K562 (cell line): ENCODE results near the gene CD2.

ENCODE experiments used
- FOXM1 ChIP-seq, 2 experiments: fragments of 450-650 bp in 1 of 2; sonication (generic) in 1 of 2; formaldehyde crosslinking in 1 of 2; IDR thresholded peaks; 2 replicates each; pipeline versions ENCODE4 v1.6.1 to v1.9.0; 2017 to 2022; ENCODE audit warnings: low read depth in 2 of 2, mild to moderate bottlenecking in 2 of 2, missing genetic modification reagents in 1 of 2, moderate library complexity in 1 of 2
- HMG20A ChIP-seq: fragments of 450-650 bp; formaldehyde crosslinking; conservative IDR thresholded peaks from 2 replicates; pipeline ENCODE4 v1.4.0; 2020; ENCODE audit warnings: mild to moderate bottlenecking, mixed read lengths
- JUNB ChIP-seq: fragments of 450-650 bp; formaldehyde crosslinking; conservative IDR thresholded peaks from 2 replicates; pipeline ENCODE4 v1.4.0; 2020; ENCODE audit warnings: mild to moderate bottlenecking
- NFIC ChIP-seq: fragments of 450-650 bp; IDR thresholded peaks from 2 replicates; pipeline ENCODE4 v1.6.1; 2017; ENCODE audit warnings: mild to moderate bottlenecking, inconsistent platforms
- NFRKB ChIP-seq: fragments of 450-650 bp; IDR thresholded peaks from 2 replicates; pipeline ENCODE4 v1.6.1; 2016; ENCODE audit warnings: low read depth
- RBM17 ChIP-seq: fragments of 200-400 bp; formaldehyde crosslinking; IDR thresholded peaks from 2 replicates; pipeline ENCODE4 v1.6.1; 2017; ENCODE audit warnings: low read depth, mild to moderate bottlenecking, low read length, borderline replicate concordance
- SIX5 ChIP-seq, 2 experiments: IDR thresholded peaks; 2 replicates each; pipeline ENCODE4 v1.6.1; 2011; ENCODE audit warnings: low read length in 2 of 2, borderline replicate concordance in 1 of 2, low read depth in 1 of 2, mild to moderate bottlenecking in 1 of 2, moderate library complexity in 1 of 2; ENCODE audit not compliant: insufficient read depth in 1 of 2
- SMARCA4 ChIP-seq: fragments of 450-650 bp; IDR thresholded peaks from 2 replicates; pipeline ENCODE4 v1.6.1; 2016
- ZNF217 ChIP-seq: sonication (generic); formaldehyde crosslinking; IDR thresholded peaks from 2 replicates; pipeline ENCODE4 v1.8.0; 2022; ENCODE audit warnings: mild to moderate bottlenecking, missing genetic modification reagents
- ZNF561 ChIP-seq: fragments of 450-650 bp; formaldehyde crosslinking; conservative IDR thresholded peaks from 2 replicates; pipeline ENCODE4 v1.4.0; 2020; ENCODE audit warnings: mild to moderate bottlenecking, moderate library complexity
- TF ChIP-seq, protein P1 (sequence below): sonication (generic); formaldehyde crosslinking; IDR thresholded peaks from 2 replicates; pipeline ENCODE4 v1.8.1; 2022; ENCODE audit warnings: missing genetic modification reagents
- TF ChIP-seq, protein P2 (sequence below): fragments of 250-450 bp; sonication (Bioruptor Pico); IDR thresholded peaks from 2 replicates; pipeline ENCODE4 v1.5.0; 2021
- TF ChIP-seq, protein P3 (sequence below): IDR thresholded peaks from 3 replicates; pipeline ENCODE4 v1.6.1; 2011; ENCODE audit warnings: borderline replicate concordance, mild to moderate bottlenecking, moderate library complexity; ENCODE audit not compliant: insufficient read length; ENCODE audit errors: extremely low read depth

DNA sequence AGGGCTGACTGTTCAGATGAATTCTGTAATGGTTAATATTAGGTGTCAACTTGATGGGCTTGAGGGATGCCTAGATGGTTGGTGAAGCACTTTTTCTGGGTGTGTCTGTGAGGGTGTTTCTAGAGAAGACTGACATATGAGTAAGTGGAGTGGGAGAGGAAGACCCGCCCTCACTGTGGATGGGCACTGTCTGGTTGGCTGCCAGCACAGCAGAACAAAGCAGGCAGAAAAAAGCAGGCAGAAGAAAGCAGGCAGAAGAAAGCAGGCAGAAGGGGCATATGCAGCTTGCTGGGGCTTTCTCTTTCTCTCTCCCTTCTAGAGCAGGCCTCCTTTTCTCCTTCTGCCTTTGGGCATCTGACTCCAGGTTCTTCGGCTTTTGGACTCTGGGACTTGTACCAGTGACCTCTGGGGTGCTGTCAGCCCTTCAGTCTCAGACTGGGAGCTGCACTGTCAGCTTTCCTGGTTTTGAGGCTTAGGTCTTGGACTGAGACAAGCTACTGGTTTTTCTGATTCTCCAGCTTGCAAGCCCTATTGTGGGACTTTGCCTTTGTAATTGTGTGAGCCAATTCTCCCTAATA lies 42.9 kb upstream of the CD2 start:
- TF ChIP-seq NFIC (no peak), RBM17 (no peak), NFRKB (no peak), JUNB (CRISPR knock-in tag) (no peak), ZNF561 (CRISPR knock-in tag) (no peak), SMARCA4 (no peak), FOXM1 (IDR thresholded peaks at IDR 0.05; ENCODE audit: low read depth) (no peak), FOXM1 (CRISPR knock-in tag; IDR thresholded peaks at IDR 0.05; ENCODE audit: low read depth) (no peak), HMG20A (CRISPR knock-in tag) (no peak), ZNF217 (CRISPR knock-in tag) (no peak), SIX5 (IDR thresholded peaks at IDR 0.05; ENCODE audit: borderline replicate concordance in 1 of 2, insufficient read depth in 1 of 2, low read depth in 1 of 2, low read length in 2 of 2) (no peak)
- TF ChIP-seq, protein P1, sequence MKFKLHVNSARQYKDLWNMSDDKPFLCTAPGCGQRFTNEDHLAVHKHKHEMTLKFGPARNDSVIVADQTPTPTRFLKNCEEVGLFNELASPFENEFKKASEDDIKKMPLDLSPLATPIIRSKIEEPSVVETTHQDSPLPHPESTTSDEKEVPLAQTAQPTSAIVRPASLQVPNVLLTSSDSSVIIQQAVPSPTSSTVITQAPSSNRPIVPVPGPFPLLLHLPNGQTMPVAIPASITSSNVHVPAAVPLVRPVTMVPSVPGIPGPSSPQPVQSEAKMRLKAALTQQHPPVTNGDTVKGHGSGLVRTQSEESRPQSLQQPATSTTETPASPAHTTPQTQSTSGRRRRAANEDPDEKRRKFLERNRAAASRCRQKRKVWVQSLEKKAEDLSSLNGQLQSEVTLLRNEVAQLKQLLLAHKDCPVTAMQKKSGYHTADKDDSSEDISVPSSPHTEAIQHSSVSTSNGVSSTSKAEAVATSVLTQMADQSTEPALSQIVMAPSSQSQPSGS (CRISPR knock-in tag): no peak
- TF ChIP-seq, protein P2, sequence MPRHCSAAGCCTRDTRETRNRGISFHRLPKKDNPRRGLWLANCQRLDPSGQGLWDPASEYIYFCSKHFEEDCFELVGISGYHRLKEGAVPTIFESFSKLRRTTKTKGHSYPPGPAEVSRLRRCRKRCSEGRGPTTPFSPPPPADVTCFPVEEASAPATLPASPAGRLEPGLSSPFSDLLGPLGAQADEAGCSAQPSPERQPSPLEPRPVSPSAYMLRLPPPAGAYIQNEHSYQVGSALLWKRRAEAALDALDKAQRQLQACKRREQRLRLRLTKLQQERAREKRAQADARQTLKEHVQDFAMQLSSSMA (CRISPR knock-in tag): no peak
- TF ChIP-seq, protein P3, sequence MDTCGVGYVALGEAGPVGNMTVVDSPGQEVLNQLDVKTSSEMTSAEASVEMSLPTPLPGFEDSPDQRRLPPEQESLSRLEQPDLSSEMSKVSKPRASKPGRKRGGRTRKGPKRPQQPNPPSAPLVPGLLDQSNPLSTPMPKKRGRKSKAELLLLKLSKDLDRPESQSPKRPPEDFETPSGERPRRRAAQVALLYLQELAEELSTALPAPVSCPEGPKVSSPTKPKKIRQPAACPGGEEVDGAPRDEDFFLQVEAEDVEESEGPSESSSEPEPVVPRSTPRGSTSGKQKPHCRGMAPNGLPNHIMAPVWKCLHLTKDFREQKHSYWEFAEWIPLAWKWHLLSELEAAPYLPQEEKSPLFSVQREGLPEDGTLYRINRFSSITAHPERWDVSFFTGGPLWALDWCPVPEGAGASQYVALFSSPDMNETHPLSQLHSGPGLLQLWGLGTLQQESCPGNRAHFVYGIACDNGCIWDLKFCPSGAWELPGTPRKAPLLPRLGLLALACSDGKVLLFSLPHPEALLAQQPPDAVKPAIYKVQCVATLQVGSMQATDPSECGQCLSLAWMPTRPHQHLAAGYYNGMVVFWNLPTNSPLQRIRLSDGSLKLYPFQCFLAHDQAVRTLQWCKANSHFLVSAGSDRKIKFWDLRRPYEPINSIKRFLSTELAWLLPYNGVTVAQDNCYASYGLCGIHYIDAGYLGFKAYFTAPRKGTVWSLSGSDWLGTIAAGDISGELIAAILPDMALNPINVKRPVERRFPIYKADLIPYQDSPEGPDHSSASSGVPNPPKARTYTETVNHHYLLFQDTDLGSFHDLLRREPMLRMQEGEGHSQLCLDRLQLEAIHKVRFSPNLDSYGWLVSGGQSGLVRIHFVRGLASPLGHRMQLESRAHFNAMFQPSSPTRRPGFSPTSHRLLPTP: no peak
